ENCODE measurements around the gene ATXN2.

ATXN2 gene

DNA sequence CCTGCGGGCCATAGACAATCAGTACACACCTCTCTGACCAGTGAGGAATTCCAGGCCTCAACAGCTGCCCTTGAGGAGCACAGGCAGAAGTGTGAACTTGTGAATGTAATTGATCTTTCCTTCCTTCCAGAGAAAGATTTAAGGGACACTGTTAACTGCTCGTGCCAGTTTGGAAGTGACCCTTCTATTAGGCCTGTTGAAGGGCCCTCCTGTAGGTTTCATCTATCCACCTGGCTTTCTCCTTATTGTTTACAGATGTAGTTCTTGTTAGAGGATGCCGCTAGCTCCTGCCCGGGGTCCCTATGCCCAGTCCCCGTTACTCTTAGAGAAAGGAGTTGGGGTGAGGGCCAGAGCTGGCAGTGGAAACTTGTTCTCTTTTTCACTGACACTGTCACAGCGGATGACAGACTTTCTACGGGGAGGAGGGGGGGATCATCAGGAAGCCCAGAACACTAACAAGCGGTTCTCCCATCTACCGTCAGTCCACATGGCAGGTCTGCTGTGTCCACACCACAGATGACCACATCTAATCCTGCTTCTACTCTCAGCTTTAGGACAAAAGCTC lies 150.8 kb downstream of the ATXN2 start:
- in situ Hi-C loops (cut with HindIII; ENCODE audit: low sequenced_read_pairs) = no loop called here
- DNase-seq (ENCODE audit: low read depth) = no peak
- TF ChIP-seq, protein P1, sequence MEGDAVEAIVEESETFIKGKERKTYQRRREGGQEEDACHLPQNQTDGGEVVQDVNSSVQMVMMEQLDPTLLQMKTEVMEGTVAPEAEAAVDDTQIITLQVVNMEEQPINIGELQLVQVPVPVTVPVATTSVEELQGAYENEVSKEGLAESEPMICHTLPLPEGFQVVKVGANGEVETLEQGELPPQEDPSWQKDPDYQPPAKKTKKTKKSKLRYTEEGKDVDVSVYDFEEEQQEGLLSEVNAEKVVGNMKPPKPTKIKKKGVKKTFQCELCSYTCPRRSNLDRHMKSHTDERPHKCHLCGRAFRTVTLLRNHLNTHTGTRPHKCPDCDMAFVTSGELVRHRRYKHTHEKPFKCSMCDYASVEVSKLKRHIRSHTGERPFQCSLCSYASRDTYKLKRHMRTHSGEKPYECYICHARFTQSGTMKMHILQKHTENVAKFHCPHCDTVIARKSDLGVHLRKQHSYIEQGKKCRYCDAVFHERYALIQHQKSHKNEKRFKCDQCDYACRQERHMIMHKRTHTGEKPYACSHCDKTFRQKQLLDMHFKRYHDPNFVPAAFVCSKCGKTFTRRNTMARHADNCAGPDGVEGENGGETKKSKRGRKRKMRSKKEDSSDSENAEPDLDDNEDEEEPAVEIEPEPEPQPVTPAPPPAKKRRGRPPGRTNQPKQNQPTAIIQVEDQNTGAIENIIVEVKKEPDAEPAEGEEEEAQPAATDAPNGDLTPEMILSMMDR (IDR thresholded peaks at IDR 0.05; ENCODE audit: low read depth, low read length, missing control alignments) = no peak
- no peak overlapping the region for H3K4me3 ChIP-seq (ENCODE audit: low read depth, low read length)

GRCh38 chr12:111447571-111448265 lies 151.4 kb downstream of the ATXN2 start:
- in situ Hi-C loops (cut with HindIII; ENCODE audit: low sequenced_read_pairs) = no loop called here

GRCh38 chr12:111446631-111447570 lies 152.2 kb downstream of the ATXN2 start:
- in situ Hi-C loops (cut with HindIII; ENCODE audit: low sequenced_read_pairs) = no loop called here
- no peak overlapping the region for H3K4me3 ChIP-seq (ENCODE audit: low read depth, low read length)
- TF ChIP-seq, protein P1 (IDR thresholded peaks at IDR 0.05; ENCODE audit: low read depth, low read length, missing control alignments) = no peak
- DNase-seq (ENCODE audit: low read depth) = no peak

More at GRCh38 chr12:111447571-111448265, 151.4 kb downstream of the ATXN2 start:
- H3K4me3 ChIP-seq (ENCODE audit: low read depth, low read length) = no peak overlapping the region
- TF ChIP-seq, protein P1 (IDR thresholded peaks at IDR 0.05; ENCODE audit: low read depth, low read length, missing control alignments) = no peak
- DNase-seq (ENCODE audit: low read depth) = no peak

DNA sequence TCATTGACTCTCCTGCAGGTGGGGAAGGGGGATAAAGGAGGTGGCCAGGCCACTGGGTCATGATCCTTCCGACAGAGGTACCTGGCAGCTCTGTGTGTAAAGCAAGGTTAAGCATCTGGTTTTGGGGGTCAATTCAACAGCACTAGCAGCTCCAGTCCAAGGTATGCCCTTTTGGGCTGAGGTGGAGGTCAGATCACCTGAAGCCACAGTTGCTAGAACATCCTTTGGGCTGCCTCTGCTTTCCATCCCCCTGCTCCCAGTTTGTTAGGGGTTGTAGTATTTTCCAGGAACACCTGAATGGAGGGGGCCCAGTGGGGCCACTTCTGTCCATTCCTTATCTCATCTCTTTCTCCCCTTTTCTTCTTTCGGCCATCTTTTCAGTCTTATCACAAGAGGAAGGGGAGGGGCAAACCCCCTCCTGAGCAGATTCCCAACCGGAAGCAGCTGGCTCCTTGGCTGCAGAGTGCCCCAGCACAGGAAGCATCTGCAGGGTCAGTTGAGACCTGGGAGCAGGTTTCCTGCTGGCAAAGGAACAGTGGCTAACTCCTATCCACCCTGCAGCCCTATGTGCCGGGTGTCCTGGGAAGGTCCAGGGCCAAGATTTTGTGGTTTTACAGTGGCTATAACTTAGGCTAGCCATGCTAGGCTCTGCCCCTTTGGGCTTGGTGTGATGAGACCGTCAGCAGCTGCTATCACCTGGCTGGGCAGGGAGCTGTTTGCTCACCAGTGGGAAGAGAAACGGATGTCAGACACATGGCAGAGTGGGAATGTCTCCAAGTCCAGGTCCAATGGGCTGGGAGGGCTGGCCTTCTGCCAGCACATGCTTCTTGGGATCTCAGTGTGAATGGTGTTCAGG lies 153.2 kb downstream of the ATXN2 start:
- in situ Hi-C loops (cut with HindIII; ENCODE audit: low sequenced_read_pairs) = no loop called here
- no peak for DNase-seq (ENCODE audit: low read depth)
- TF ChIP-seq, protein P1 (IDR thresholded peaks at IDR 0.05; ENCODE audit: low read depth, low read length, missing control alignments) = no peak
- H3K4me3 ChIP-seq (ENCODE audit: low read depth, low read length) = no peak overlapping the region

DNA sequence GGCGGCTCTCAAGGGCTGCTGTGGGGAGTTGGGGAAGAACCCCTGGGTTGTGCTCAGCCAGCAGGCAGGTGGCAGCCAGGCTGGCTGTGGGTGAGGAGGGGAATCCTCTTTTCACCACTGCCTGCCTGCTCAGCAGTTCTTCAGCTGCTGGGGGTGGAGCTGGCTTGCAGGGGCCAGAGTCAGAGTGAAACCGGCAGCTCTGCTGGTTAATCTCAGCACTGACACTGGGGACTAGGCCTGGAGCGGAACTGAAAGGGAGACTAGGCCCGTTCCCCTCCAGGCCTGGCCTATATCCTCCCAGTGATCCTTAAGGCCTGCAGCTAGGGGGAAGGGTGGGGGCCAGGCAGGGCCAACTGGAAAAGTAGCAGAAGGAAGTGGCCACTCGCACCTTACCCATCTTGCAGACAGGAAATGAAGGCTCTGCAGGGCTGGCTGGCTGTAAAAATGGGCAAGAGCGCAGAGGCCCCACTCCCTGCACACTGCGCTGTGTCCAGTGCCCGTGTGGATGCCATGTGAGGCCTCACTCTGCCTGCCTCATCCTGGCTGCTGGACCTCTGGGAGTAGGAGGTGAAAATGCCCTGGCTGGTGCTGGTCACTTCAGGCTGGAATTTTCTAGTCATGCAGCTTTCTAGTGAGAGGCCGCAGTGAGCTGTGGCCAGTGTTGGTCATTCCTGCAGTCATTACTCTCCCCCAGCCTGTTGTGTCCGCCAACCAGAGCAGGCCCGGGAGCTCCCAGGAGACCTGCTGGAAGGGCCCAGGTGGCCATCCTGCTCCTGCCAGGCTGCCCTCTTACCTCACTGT lies 154.0 kb downstream of the ATXN2 start:
- no peak for DNase-seq (ENCODE audit: low read depth)
- in situ Hi-C loops (cut with HindIII; ENCODE audit: low sequenced_read_pairs) = no loop called here
- TF ChIP-seq, protein P1 (IDR thresholded peaks at IDR 0.05; ENCODE audit: low read depth, low read length, missing control alignments) = no peak
- H3K4me3 ChIP-seq (ENCODE audit: low read depth, low read length) = no peak overlapping the region
